HAP-1 (cell line): ENCODE data around the gene ELP4.

Experiments
- DNase-seq, 2 experiments: peaks; one replicate each; pipeline ENCODE4 v3.0.0-alpha.2; 2016 to 2020; ENCODE audit warnings: low spot score in 2 of 2
- H3K27me3 ChIP-seq: fragments of 250-450 bp; sonication (Bioruptor Pico); 2 replicates; pipeline ENCODE4 v1.5.1; 2020; ENCODE audit warnings: low read depth, mild to moderate bottlenecking, moderate library complexity
- H3K36me3 ChIP-seq: fragments of 250-450 bp; sonication (Bioruptor Pico); replicated peaks from 2 replicates; pipeline ENCODE4 v1.5.1; 2020; ENCODE audit warnings: mild to moderate bottlenecking
- H3K4me1 ChIP-seq: fragments of 250-450 bp; sonication (Bioruptor Pico); 2 replicates; pipeline ENCODE4 v1.5.1; 2020; ENCODE audit warnings: mild to moderate bottlenecking
- H3K4me3 ChIP-seq: fragments of 250-450 bp; sonication (Bioruptor Pico); 2 replicates; pipeline ENCODE4 v1.5.1; 2020; ENCODE audit warnings: mild to moderate bottlenecking, moderate library complexity
- H3K9me3 ChIP-seq: fragments of 250-450 bp; sonication (Bioruptor Pico); 2 replicates; pipeline ENCODE4 v1.5.1; 2020; ENCODE audit warnings: mild to moderate bottlenecking, moderate library complexity
- in situ Hi-C: fragments of 300-500 bp; cut with MboI; formaldehyde crosslinking; loops from 3 replicates; pipeline ENCODE4 v1.14.3; 2020; ENCODE audit warnings: low sequenced_read_pairs, inconsistent platforms, mixed read lengths

ELP4 gene

GRCh38 chr11:31764261-31764660, 254.7 kb downstream of the ELP4 start:
- H3K27me3 ChIP-seq: no peaks in the 10 kb centered on the region
- H3K4me3 ChIP-seq: no peak overlapping the region
- in situ Hi-C loops: no loop called here
- no peaks in the 10 kb centered on the region for H3K9me3 ChIP-seq
- peak; percentile 22 to 58 for DNase-seq
- H3K4me1 ChIP-seq: peaks cover 11% of the 10 kb centered on the region
- H3K36me3 ChIP-seq: no peaks in the 10 kb centered on the region

- Histone ChIP-seq H3K9me3 (no peaks in the 10 kb centered on the region), H3K4me1 (peaks cover 11% of the 10 kb centered on the region), H3K27me3 (no peaks in the 10 kb centered on the region), H3K36me3 (no peaks in the 10 kb centered on the region), H3K4me3 (no peak overlapping the region)
- in situ Hi-C loops: no loop called here
- DNase-seq: peak; percentile 36 to 44
Measured at GRCh38 chr11:31764766-31765165, 255.2 kb downstream of the ELP4 start.

- Histone ChIP-seq H3K9me3 (no peaks in the 10 kb centered on the region), H3K4me1 (peaks cover 11% of the 10 kb centered on the region), H3K27me3 (no peaks in the 10 kb centered on the region), H3K36me3 (no peaks in the 10 kb centered on the region), H3K4me3 (no peak overlapping the region)
- in situ Hi-C loops: no loop called here
- DNase-seq: no peak
Measured at GRCh38 chr11:31767066-31767465, 257.5 kb downstream of the ELP4 start.

- Histone ChIP-seq H3K27me3 (no peaks in the 10 kb centered on the region), H3K36me3 (no peaks in the 10 kb centered on the region), H3K4me3 (no peak overlapping the region), H3K9me3 (no peaks in the 10 kb centered on the region), H3K4me1 (peaks cover 11% of the 10 kb centered on the region)
- in situ Hi-C loops: no loop called here
- no peak for DNase-seq
Measured at GRCh38 chr11:31767685-31768084, 258.1 kb downstream of the ELP4 start.

GRCh38 chr11:31768749-31769640, 259.4 kb downstream of the ELP4 start:
- Histone ChIP-seq H3K36me3 (no peaks in the 10 kb centered on the region), H3K9me3 (no peaks in the 10 kb centered on the region), H3K27me3 (no peaks in the 10 kb centered on the region), H3K4me3 (no peak overlapping the region), H3K4me1 (peaks cover 6% of the 10 kb centered on the region)
- in situ Hi-C loops: no loop called here
- no peak for DNase-seq

GRCh38 chr11:31770011-31770700, 260.6 kb downstream of the ELP4 start:
- in situ Hi-C loops: no loop called here
- no peak for DNase-seq
- H3K4me1 ChIP-seq: no peaks in the 10 kb centered on the region
- H3K9me3 ChIP-seq: no peaks in the 10 kb centered on the region
- H3K27me3 ChIP-seq: no peaks in the 10 kb centered on the region
- H3K36me3 ChIP-seq: no peaks in the 10 kb centered on the region
- no peak overlapping the region for H3K4me3 ChIP-seq

GRCh38 chr11:31772412-31772811, 262.8 kb downstream of the ELP4 start:
- Histone ChIP-seq H3K9me3 (no peaks in the 10 kb centered on the region), H3K36me3 (no peaks in the 10 kb centered on the region), H3K4me1 (no peaks in the 10 kb centered on the region), H3K4me3 (no peak overlapping the region), H3K27me3 (no peaks in the 10 kb centered on the region)
- no peak for DNase-seq
- in situ Hi-C loops: no loop called here

- in situ Hi-C loops: no loop called here
- no peak for DNase-seq
- 0 out of 2 replicates have a peak, but pooled peaks cover 3% of the 10 kb centered on the region for H3K9me3 ChIP-seq
- no peaks in the 10 kb centered on the region for H3K36me3 ChIP-seq
- H3K4me3 ChIP-seq: no peak overlapping the region
- H3K4me1 ChIP-seq: no peaks in the 10 kb centered on the region
- H3K27me3 ChIP-seq: no peaks in the 10 kb centered on the region
Measured at GRCh38 chr11:31779374-31779791, 269.8 kb downstream of the ELP4 start.

GRCh38 chr11:31780078-31780477, 270.5 kb downstream of the ELP4 start:
- Histone ChIP-seq H3K4me3 (no peak overlapping the region), H3K9me3 (0 out of 2 replicates have a peak, but pooled peaks cover 3% of the 10 kb centered on the region), H3K36me3 (no peaks in the 10 kb centered on the region), H3K4me1 (no peaks in the 10 kb centered on the region), H3K27me3 (no peaks in the 10 kb centered on the region)
- in situ Hi-C loops: no loop called here
- no peak for DNase-seq

- no peak for DNase-seq
- H3K9me3 ChIP-seq: 0 out of 2 replicates have a peak, but pooled peaks cover 3% of the 10 kb centered on the region
- no peaks in the 10 kb centered on the region for H3K36me3 ChIP-seq
- H3K27me3 ChIP-seq: no peaks in the 10 kb centered on the region
- no peak overlapping the region for H3K4me3 ChIP-seq
- in situ Hi-C loops: no loop called here
- H3K4me1 ChIP-seq: no peaks in the 10 kb centered on the region
Measured at GRCh38 chr11:31780480-31780971, 271.0 kb downstream of the ELP4 start.

- H3K36me3 ChIP-seq: no peaks in the 10 kb centered on the region
- no peaks in the 10 kb centered on the region for H3K27me3 ChIP-seq
- H3K4me3 ChIP-seq: no peak overlapping the region
- H3K9me3 ChIP-seq: 0 out of 2 replicates have a peak, but pooled peaks cover 3% of the 10 kb centered on the region
- in situ Hi-C loops: no loop called here
- no peaks in the 10 kb centered on the region for H3K4me1 ChIP-seq
- no peak for DNase-seq
Measured at GRCh38 chr11:31782257-31782656, 272.7 kb downstream of the ELP4 start.

GRCh38 chr11:31783252-31783651, 273.7 kb downstream of the ELP4 start:
- no peak overlapping the region for H3K4me3 ChIP-seq
- in situ Hi-C loops: no loop called here
- H3K27me3 ChIP-seq: no peaks in the 10 kb centered on the region
- DNase-seq: no peak
- 0 out of 2 replicates have a peak, but pooled peaks cover 3% of the 10 kb centered on the region for H3K9me3 ChIP-seq
- no peaks in the 10 kb centered on the region for H3K4me1 ChIP-seq
- no peaks in the 10 kb centered on the region for H3K36me3 ChIP-seq

- no peaks in the 10 kb centered on the region for H3K36me3 ChIP-seq
- in situ Hi-C loops: no loop called here
- no peak overlapping the region for H3K4me3 ChIP-seq
- H3K4me1 ChIP-seq: no peaks in the 10 kb centered on the region
- 0 out of 2 replicates have a peak, but pooled peaks cover 3% of the 10 kb centered on the region for H3K9me3 ChIP-seq
- H3K27me3 ChIP-seq: no peaks in the 10 kb centered on the region
- DNase-seq: no peak
Measured at GRCh38 chr11:31784611-31785010, 275.0 kb downstream of the ELP4 start.
